Chondrocyte (in vitro differentiated cells): ENCODE data around the gene NRP1. TPM values are rescaled to one million over a fixed set of nuclear protein-coding genes. Genes with fewer than 3 reads are reported as not detected.
"Not testable (repeated sequence)": the region's sequence is repeated elsewhere in the genome, so short reads cannot be mapped to it uniquely, and the experiment has no call there.

ENCODE experiments used
- DNase-seq: peaks from one replicate; pipeline ENCODE4 v3.0.0; 2021; ENCODE audit warnings: mixed read lengths, low spot score
- H3K27ac Mint-ChIP-seq: one replicate; pipeline ENCODE4 v1.8.0; 2021; ENCODE audit warnings: mild to moderate bottlenecking, moderate library complexity, mixed read lengths; ENCODE audit not compliant: unreplicated experiment
- H3K27me3 Mint-ChIP-seq: 2 replicates; pipeline ENCODE4 v1.8.0; 2021; ENCODE audit warnings: low read depth, mixed read lengths
- H3K36me3 Mint-ChIP-seq: 2 replicates; pipeline ENCODE4 v1.8.0; 2021; ENCODE audit warnings: low read depth, mixed read lengths
- H3K4me1 Mint-ChIP-seq: 2 replicates; pipeline ENCODE4 v1.8.0; 2021; ENCODE audit warnings: low read depth, mild to moderate bottlenecking, mixed read lengths
- H3K4me3 Mint-ChIP-seq: one replicate; pipeline ENCODE4 v1.8.0; 2021; ENCODE audit warnings: mild to moderate bottlenecking, moderate library complexity, mixed read lengths; ENCODE audit not compliant: unreplicated experiment
- H3K9me3 Mint-ChIP-seq: 2 replicates; pipeline ENCODE4 v1.8.0; 2021; ENCODE audit warnings: low read depth, mixed read lengths
- total RNA-seq: library from RNA; stranded (reverse); gene quantifications from 3 replicates; pipeline ENCODE4 v1.2.1, GENCODE V29; 2021
- TF ChIP-seq, protein P1 (sequence below): fragments of 200-600 bp; sonication (generic); IDR thresholded peaks from 2 replicates; pipeline ENCODE4 v1.5.0; 2021; ENCODE audit warnings: antibody characterized with exemption, mild to moderate bottlenecking, moderate library complexity

Gene NRP1
- total RNA-seq, 1 donor from 2014 or later = 122 TPM

DNA sequence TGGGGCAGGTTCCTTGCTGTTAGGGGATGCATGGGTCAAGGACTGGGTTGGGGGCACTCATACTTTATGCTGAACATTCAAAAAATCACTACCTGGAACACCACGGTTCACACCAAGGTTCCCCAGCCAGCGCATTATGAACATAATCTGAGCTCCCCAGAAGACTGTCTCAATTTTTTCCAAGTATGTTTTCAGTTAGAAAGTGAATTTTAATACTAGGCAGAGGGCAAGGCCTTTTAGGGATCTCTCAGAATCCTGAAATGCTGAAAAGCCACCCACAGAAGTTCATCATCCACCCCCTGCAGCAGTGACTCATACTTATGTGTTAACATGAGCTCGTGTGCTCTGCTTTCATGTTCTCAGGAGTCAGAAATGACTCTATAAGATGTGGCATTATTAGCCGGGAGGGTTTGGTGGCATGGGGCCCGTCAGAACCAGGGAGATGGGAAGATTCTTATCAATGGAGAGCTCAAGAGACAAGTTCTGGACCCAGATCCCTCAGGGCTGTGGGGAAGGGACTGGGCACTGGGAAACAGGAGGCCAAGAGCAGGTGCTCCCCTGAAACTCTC is 191.2 kb downstream of the NRP1 start:
- Mint-ChIP-seq H3K36me3 (no peaks in the 10 kb centered on the region), H3K4me1 (peaks cover 14% of the 10 kb centered on the region)
- DNase-seq = no peak

DNA sequence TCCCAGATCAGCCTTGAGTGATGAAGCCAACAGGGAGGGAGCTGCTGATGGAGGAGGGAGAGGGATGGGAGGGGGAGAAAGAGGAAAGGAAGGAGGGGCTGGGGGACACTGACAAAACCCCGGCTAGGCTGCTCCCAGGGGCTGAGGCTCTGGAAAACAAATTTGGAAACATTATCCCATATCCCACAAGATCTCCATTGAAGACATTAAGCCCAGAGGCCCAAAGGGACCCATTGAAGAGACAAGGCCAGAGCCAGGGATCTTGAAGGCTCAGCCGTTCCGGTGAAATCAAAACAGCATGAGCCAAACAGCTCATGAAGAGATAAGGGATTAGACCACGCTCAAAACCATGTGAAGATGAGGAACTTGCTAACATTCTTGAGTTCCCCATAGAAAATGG is 192.2 kb downstream of the NRP1 start:
- no peaks in the 10 kb centered on the region for H3K9me3 Mint-ChIP-seq
- H3K27me3 Mint-ChIP-seq = no peaks in the 10 kb centered on the region
- no peak for DNase-seq
- H3K27ac Mint-ChIP-seq = no peak overlapping the region
- H3K36me3 Mint-ChIP-seq = no peaks in the 10 kb centered on the region
- peaks cover 14% of the 10 kb centered on the region for H3K4me1 Mint-ChIP-seq
- TF ChIP-seq, protein P1, sequence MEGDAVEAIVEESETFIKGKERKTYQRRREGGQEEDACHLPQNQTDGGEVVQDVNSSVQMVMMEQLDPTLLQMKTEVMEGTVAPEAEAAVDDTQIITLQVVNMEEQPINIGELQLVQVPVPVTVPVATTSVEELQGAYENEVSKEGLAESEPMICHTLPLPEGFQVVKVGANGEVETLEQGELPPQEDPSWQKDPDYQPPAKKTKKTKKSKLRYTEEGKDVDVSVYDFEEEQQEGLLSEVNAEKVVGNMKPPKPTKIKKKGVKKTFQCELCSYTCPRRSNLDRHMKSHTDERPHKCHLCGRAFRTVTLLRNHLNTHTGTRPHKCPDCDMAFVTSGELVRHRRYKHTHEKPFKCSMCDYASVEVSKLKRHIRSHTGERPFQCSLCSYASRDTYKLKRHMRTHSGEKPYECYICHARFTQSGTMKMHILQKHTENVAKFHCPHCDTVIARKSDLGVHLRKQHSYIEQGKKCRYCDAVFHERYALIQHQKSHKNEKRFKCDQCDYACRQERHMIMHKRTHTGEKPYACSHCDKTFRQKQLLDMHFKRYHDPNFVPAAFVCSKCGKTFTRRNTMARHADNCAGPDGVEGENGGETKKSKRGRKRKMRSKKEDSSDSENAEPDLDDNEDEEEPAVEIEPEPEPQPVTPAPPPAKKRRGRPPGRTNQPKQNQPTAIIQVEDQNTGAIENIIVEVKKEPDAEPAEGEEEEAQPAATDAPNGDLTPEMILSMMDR = no peak
- H3K4me3 Mint-ChIP-seq = no peak overlapping the region

More for the DNA sequence above, 191.2 kb downstream of the NRP1 start:
- no peak overlapping the region for H3K27ac Mint-ChIP-seq
- TF ChIP-seq, protein P1 = no peak
- H3K27me3 Mint-ChIP-seq = no peaks in the 10 kb centered on the region
- H3K4me3 Mint-ChIP-seq = no peak overlapping the region
- H3K9me3 Mint-ChIP-seq = no peaks in the 10 kb centered on the region

DNA sequence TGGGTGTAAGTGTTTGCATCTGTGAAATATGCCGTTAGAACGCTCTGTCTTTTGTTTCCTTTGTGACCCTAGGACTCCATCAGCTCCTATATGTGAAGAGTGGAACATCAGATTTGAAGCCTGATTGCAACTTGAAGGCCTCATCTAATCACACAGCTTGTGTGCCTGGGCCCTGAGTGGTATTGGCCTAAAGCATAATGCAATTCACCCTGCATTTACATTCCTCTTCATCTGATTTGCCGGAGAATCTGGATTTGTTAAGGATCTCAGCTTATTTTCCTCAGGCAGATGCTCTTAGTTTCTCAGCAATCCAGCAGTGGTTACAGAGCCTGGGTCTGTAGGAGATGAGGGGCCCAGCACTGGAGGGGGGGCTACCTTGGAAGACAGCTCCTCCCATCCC is 193.2 kb downstream of the NRP1 start:
- no peak overlapping the region for H3K4me3 Mint-ChIP-seq
- TF ChIP-seq, protein P1 = no peak
- peaks cover 23% of the 10 kb centered on the region for H3K4me1 Mint-ChIP-seq
- H3K27ac Mint-ChIP-seq = no peak overlapping the region
- no peak for DNase-seq
- no peaks in the 10 kb centered on the region for H3K9me3 Mint-ChIP-seq
- H3K36me3 Mint-ChIP-seq = no peaks in the 10 kb centered on the region
- H3K27me3 Mint-ChIP-seq = no peaks in the 10 kb centered on the region

DNA sequence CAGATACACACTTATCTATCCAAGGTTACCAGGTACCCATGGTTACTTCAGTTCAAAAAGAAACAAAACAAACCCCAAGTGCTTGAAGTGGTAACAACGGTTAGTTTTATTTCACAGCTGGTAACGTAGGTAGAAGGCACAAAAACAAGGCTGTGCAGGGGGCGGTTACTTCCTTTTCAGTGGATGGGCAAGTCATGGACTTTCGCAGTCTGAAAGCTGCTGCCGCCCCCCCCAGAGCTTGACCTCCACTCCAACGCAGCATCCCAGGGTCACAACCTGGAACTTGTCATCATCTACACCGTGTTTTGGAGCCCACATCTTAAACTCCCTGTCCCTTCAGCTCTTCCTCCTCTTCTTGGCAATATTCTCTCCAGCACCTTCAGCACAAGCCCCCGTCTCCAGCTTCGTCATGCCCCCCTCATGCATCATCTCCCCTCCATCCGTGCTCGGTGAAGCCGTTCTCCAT is 195.3 kb downstream of the NRP1 start:
- Mint-ChIP-seq H3K36me3 (no peaks in the 10 kb centered on the region), H3K9me3 (no peaks in the 10 kb centered on the region), H3K4me3 (no peak overlapping the region), H3K27ac (no peak overlapping the region), H3K27me3 (no peaks in the 10 kb centered on the region), H3K4me1 (peaks cover 30% of the 10 kb centered on the region)
- TF ChIP-seq, protein P1 = no peak
- no peak for DNase-seq

DNA sequence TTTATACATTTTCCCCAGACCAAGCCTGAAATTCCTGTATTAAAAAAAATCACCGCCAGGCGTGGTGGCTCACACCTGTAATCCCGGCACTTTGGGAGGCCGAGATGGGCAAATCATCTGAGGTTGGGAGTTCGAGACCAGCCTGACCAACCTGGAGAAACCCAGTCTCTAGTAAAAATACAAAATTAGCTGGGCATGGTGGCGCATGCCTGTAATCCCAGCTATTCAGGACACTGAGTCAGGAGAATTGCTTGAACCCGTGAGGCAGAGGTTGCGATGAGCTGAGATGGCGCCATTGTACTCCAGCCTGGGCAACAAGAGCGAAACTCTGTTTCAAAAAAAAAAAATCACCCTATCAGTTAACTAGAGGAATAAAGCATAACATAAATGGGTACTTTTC is 195.8 kb downstream of the NRP1 start:
- not testable (repeated sequence) for H3K27me3 Mint-ChIP-seq, H3K4me3 Mint-ChIP-seq, DNase-seq, H3K9me3 Mint-ChIP-seq, H3K27ac Mint-ChIP-seq, H3K36me3 Mint-ChIP-seq
- H3K4me1 Mint-ChIP-seq = peaks cover 36% of the 10 kb centered on the region

DNA sequence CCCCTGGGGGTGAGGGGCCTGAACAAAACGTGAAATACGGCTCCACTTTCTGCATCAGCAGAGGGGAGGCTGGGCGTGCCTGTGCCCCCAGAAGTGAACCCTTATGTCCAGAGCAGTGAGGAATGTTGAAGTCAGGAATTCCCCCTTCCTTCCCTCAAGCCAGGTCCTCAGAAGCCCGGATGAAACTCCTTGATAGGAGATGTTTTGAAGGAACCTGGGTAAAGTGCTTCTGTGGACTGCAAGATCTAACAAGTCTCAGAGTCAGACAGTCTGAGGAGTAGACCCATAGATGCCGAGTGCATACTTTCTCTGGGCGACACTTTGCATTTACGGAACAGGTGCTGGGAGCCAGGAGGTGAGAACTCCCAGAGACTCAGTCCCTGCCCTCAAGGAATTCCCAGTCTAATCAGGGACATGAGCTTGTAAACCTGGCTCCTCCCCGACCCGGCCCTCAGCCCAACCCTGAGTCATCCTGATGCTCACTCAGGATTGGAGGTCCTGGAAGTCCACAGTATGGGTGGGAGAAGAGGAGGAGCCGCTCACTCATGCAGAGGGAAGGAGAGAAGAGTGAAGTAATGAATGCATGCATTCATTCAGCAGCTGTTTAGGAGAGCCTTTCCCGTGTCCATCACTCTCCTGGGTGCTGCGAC is 197.0 kb downstream of the NRP1 start:
- no peaks in the 10 kb centered on the region for H3K27me3 Mint-ChIP-seq
- TF ChIP-seq, protein P1 = no peak
- DNase-seq = no peak
- H3K4me1 Mint-ChIP-seq = peaks cover 27% of the 10 kb centered on the region
- no peaks in the 10 kb centered on the region for H3K9me3 Mint-ChIP-seq
- H3K27ac Mint-ChIP-seq = no peak overlapping the region
- H3K4me3 Mint-ChIP-seq = no peak overlapping the region
- H3K36me3 Mint-ChIP-seq = no peaks in the 10 kb centered on the region
